GM12891 (cell line): ENCODE results near the gene ASPHD2.

Experiments used
- DNase-seq: peaks from one replicate; pipeline ENCODE4 v3.0.0; 2011; ENCODE audit warnings: low spot score; ENCODE audit not compliant: insufficient read length
- FAIRE-seq: peaks from 2 replicates; lab custom pipeline; 2011; peaks lifted over from hg19 to GRCh38; lab: Jason Lieb, UNC
- PAX5 ChIP-seq: IDR thresholded peaks from 2 replicates; pipeline ENCODE4 v1.6.1; 2011; ENCODE audit warnings: low read length, moderate library complexity, mild to moderate bottlenecking; ENCODE audit not compliant: insufficient read depth, severe bottlenecking
- POLR2A ChIP-seq: IDR thresholded peaks from 2 replicates; pipeline ENCODE4 v1.6.1; 2011; ENCODE audit warnings: low read depth, low read length, control low read depth
- POLR2AphosphoS5 ChIP-seq: IDR thresholded peaks from 2 replicates; pipeline ENCODE4 v1.6.1; 2011; ENCODE audit warnings: low read depth, low read length, control low read depth
- POU2F2 ChIP-seq: IDR thresholded peaks from 2 replicates; pipeline ENCODE4 v1.6.1; 2011; ENCODE audit warnings: low read depth, mild to moderate bottlenecking, control low read depth, low read length, moderate library complexity
- SPI1 ChIP-seq: IDR thresholded peaks from 2 replicates; pipeline ENCODE4 v1.6.1; 2011; ENCODE audit warnings: low read depth, low read length, control low read depth
- TAF1 ChIP-seq: IDR thresholded peaks from 2 replicates; pipeline ENCODE4 v1.6.1; 2011; ENCODE audit warnings: low read depth, low read length, control low read depth

Gene ASPHD2

DNA sequence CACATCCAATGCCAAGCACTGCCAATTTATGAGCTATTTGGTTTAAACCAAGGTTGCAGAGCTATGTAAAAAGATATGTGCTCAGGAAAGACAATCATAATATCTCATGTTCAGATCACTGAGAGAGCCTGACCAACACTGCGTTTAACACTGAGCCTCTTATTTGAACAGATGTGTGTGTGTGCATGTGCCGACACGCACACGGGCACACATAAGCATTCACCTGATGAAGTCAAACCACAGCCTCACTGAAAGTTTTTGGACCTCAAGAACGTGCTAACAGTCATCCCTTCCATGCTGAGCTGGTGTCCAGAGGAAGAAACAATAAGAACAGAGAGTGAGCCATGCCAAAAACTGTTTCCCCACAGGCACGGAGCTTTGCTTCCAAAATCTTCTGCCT lies 31.1 kb downstream of the ASPHD2 start:
- DNase-seq (no peak), FAIRE-seq (no peak)
- no peak for TF ChIP-seq POLR2A
- TF ChIP-seq SPI1, result no peak
- TF ChIP-seq POLR2AphosphoS5, result no peak
- no peak for TF ChIP-seq PAX5
- no peak for TF ChIP-seq TAF1

DNA sequence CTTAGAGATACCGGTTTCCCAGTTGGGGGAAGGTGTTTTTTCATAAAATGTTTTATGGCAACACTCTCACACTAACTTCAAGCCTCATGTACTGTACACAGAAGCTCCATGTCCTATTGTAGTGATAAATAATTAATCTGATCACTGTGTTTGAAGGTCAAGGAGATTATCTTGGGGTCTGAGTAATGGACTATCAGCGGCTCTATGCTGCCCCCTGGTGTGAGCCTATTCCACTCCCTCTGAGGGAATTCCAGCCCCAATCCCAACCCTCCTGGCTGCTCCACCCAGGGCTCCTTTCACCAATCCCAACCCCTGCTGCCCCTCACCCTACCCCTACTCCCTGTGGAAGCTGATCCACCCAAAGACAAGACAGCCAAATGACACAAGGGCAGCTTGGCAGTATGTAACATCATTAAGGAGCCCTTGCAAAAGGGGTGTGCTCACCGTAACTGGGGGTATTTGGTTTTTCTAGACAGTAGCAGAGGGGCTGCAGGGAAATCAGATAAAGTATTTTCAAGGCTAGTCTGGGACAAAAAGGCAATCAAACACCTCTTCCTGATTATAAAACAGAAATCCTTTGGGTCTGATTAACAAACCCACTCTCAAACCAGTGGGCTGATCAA lies 32.2 kb downstream of the ASPHD2 start:
- TF ChIP-seq PAX5, result no peak
- TF ChIP-seq POLR2AphosphoS5, result no peak
- no peak for TF ChIP-seq POU2F2
- TF ChIP-seq POLR2A, result no peak
- TF ChIP-seq SPI1, result no peak
- TF ChIP-seq TAF1, result no peak
- DNase-seq (peak; percentile 30), FAIRE-seq (peak; percentile 76)

DNA sequence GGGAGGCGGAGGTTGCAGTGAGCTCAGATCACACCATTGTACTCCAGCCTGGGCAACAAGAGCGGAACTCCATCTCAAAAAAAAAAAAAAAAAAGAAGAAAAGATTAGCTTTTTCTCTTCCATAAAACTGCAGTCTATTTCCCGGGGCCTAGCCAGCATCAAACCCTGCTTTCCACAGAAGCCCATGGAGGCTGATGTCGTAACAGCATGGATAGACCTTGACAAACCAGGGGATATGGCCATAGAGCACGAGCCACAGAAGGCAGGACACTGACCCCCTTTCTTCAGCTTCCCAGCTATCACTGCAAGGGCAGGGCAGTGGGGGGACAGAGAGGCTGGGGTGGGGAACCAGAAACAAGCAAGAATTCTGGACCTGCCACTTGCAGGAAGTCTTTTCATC lies 33.0 kb downstream of the ASPHD2 start:
- DNase-seq, result no peak
- FAIRE-seq, result no peak
- TF ChIP-seq POLR2A (no peak), SPI1 (no peak), POLR2AphosphoS5 (no peak), PAX5 (no peak), POU2F2 (no peak), TAF1 (no peak)

DNA sequence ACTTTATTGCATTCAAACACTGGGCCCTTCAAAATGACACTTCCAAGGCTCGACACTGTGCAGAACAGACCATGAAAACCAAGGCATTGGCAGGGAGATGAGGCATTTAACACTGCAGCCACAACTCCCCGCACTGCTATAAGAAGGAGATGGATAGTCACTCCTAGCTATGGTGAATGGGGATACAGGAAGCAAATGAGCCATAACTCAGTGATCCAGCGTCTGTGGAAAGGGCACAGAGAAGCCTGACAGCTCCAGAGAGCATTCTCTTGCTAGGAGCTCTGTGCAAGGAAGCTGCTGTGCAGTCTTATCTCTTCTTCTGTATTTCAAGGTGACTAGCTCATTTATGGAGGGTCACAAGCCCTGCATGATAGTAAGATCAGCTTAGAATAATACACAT lies 33.6 kb downstream of the ASPHD2 start:
- FAIRE-seq, result no peak
- no peak for DNase-seq
- no peak for TF ChIP-seq TAF1
- TF ChIP-seq POU2F2, result no peak
- TF ChIP-seq POLR2AphosphoS5, result no peak
- no peak for TF ChIP-seq POLR2A
- TF ChIP-seq PAX5, result no peak
- no peak for TF ChIP-seq SPI1

DNA sequence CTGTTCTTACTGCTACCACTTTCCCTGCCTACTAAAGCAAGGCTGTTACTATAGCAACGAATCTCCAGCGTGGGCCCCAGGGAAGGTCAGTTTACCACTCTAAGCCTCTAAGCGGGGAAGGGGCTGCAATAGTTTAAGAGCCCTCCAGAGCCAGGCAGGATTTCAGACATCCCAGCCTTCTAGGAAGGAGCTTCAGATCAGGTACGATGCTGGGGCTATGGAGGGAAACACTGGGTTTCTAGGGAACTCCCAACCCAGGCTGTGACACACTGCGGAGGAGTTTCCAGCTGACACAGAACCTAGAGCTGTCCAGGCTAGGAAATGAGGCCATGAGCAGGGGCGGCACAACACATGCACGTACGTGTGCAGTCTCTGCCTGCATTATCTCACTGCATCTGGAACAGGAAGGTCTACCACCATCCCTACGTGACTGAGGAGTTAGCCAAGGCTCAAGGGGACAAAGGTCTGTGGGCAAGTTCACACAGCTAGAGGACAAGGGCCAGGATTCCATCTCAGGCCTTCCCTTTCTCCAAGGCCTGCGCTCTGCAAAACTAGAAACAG lies 34.1 kb downstream of the ASPHD2 start:
- no peak for DNase-seq
- TF ChIP-seq PAX5 (no peak), POLR2A (no peak), TAF1 (no peak), POU2F2 (no peak), SPI1 (no peak), POLR2AphosphoS5 (no peak)
- FAIRE-seq, result no peak

DNA sequence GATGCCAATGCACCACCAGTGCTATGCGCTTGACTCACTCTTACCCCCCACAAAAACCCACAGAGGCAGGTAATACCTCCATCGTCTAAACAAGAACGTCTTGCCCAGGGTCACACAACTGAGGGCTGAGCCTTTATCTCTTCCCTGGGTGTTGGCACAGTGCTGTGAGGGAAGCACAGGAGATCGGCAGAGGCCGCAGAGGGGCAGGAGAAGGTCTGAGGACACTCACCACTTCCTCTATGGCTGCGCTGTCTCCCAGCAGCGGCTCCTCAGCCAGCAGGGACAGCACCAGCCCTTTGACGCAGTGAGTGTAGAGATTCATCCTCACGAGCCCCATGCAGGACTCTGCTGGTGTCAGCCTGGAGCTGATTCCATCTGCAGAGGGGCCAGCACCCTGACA lies 34.6 kb downstream of the ASPHD2 start:
- FAIRE-seq (no peak), DNase-seq (no peak)
- TF ChIP-seq POLR2AphosphoS5 (no peak), TAF1 (no peak), POLR2A (no peak), POU2F2 (no peak), SPI1 (no peak), PAX5 (no peak)

DNA sequence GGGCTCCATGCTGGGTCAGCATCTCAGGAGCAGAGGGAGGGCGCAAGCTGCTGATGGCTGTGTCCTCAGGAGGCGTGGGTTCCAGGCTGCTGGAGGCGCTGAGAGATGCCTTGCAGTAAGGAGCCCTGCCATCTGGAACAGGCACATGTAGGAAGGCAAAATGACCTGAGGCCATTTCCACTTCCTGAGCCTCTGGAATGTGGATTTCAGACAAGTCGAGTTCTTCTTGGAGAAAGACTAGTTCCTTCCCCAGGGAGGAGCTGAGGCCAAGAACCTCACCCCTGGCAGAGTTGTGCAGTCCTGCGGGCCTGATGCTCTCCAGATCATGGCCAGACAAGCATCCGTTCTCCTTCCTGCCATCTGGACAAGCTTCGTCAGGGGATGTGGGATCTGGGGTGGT lies 35.3 kb downstream of the ASPHD2 start:
- DNase-seq (no peak), FAIRE-seq (no peak)
- TF ChIP-seq POLR2AphosphoS5 (no peak), SPI1 (no peak), TAF1 (no peak), POU2F2 (no peak), PAX5 (no peak), POLR2A (no peak)

- no peak for DNase-seq
- no peak for FAIRE-seq
- TF ChIP-seq POLR2A (no peak), POU2F2 (no peak), SPI1 (no peak), TAF1 (no peak), PAX5 (no peak), POLR2AphosphoS5 (no peak)
Measured at GRCh38 chr22:26466196-26466595, 37.1 kb downstream of the ASPHD2 start.

DNA sequence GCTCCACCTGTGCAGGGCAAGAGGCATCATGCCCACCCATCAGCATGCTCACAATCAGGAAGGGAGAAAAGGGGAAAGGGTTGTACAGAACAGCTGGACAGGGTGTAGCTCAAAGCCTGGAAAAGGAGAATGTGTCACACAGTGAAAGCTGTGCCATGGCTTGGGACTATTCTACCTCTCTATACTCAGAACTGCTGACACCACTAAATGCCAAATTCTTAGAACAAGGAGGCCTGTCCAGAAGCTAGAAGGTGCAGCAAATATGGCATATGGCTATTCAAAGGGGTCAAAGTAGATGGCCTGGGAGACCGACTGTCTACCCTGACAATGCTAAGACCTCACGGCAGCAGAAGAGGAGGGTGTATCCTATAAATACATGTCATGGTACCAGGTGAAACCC lies 41.7 kb downstream of the ASPHD2 start:
- DNase-seq (no peak), FAIRE-seq (no peak)
- TF ChIP-seq PAX5 (no peak), POLR2AphosphoS5 (no peak), TAF1 (no peak), POLR2A (no peak)

DNA sequence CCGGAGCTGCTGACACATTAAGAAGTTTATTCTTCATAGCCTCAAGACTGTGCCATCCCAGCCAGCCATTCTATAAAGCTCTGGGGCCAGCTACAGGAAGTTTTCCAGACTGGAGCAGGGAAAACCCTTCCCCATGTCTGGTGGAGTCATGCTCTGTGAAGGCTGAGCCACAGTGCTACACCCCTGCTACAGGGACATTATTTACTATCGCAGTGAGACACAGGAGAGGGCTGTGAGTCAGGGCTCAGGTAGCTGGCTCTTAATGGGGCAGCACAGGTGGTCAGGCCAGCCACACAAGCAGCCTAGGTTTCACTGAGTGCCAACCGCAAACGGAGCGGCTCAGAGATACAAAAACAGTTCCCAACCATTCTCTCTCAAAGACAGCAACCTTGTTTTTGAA lies 42.5 kb downstream of the ASPHD2 start:
- FAIRE-seq (no peak), DNase-seq (no peak)
- no peak for TF ChIP-seq SPI1
- TF ChIP-seq POLR2AphosphoS5, result no peak
- no peak for TF ChIP-seq TAF1
- no peak for TF ChIP-seq POU2F2
- TF ChIP-seq PAX5, result no peak
- TF ChIP-seq POLR2A, result no peak

GRCh38 chr22:26474682-26475081 lies 45.6 kb downstream of the ASPHD2 start:
- FAIRE-seq, result peak; percentile 73
- TF ChIP-seq TAF1, result no peak
- DNase-seq, result no peak
